ENCODE data around the gene TMEM37.

TMEM37 gene

GRCh38 chr2:119455066-119455718 is 23.5 kb downstream of the TMEM37 start:
- no peak for DNase-seq (ENCODE audit: low read depth, low spot score)

- DNase-seq (ENCODE audit: low read depth, low spot score) = no peak
These were observed 28.4 kb downstream of the TMEM37 start for GRCh38 chr2:119460076-119460475.

GRCh38 chr2:119461811-119462210 is 30.2 kb downstream of the TMEM37 start:
- no peak for DNase-seq (ENCODE audit: low read depth, low spot score)

- DNase-seq (ENCODE audit: low read depth, low spot score) = no peak
These were observed 30.9 kb downstream of the TMEM37 start for GRCh38 chr2:119462574-119462973.

GRCh38 chr2:119463136-119463535 is 31.5 kb downstream of the TMEM37 start:
- no peak for DNase-seq (ENCODE audit: low read depth, low spot score)

- DNase-seq (ENCODE audit: low read depth, low spot score) = no peak
These were observed 32.3 kb downstream of the TMEM37 start for GRCh38 chr2:119463990-119464389.

- DNase-seq (ENCODE audit: low read depth, low spot score) = no peak
These were observed 33.3 kb downstream of the TMEM37 start for GRCh38 chr2:119464981-119465380.

GRCh38 chr2:119465687-119466086 is 34.0 kb downstream of the TMEM37 start:
- DNase-seq (ENCODE audit: low read depth, low spot score) = no peak

GRCh38 chr2:119466373-119466772 is 34.7 kb downstream of the TMEM37 start:
- DNase-seq (ENCODE audit: low read depth, low spot score) = no peak

- no peak for DNase-seq (ENCODE audit: low read depth, low spot score)
These were observed 36.7 kb downstream of the TMEM37 start for GRCh38 chr2:119468154-119468955.

GRCh38 chr2:119469131-119469530 is 37.5 kb downstream of the TMEM37 start:
- DNase-seq (ENCODE audit: low read depth, low spot score) = no peak

- DNase-seq (ENCODE audit: low read depth, low spot score) = no peak
These were observed 38.1 kb downstream of the TMEM37 start for GRCh38 chr2:119469661-119470297.

GRCh38 chr2:119472749-119473148 is 41.1 kb downstream of the TMEM37 start:
- no peak for DNase-seq (ENCODE audit: low read depth, low spot score)

GRCh38 chr2:119473621-119474370 is 42.1 kb downstream of the TMEM37 start:
- no peak for DNase-seq (ENCODE audit: low read depth, low spot score)

- no peak for DNase-seq (ENCODE audit: low read depth, low spot score)
These were observed 42.9 kb downstream of the TMEM37 start for GRCh38 chr2:119474371-119475224.

GRCh38 chr2:119475225-119475856 is 43.7 kb downstream of the TMEM37 start:
- no peak for DNase-seq (ENCODE audit: low read depth, low spot score)

GRCh38 chr2:119475857-119476244 is 44.2 kb downstream of the TMEM37 start:
- no peak for DNase-seq (ENCODE audit: low read depth, low spot score)

GRCh38 chr2:119476301-119477112 is 44.9 kb downstream of the TMEM37 start:
- peak; percentile 54 for DNase-seq (ENCODE audit: low read depth, low spot score)

GRCh38 chr2:119477113-119477505 is 45.5 kb downstream of the TMEM37 start:
- DNase-seq (ENCODE audit: low read depth, low spot score) = no peak

All from iPS DF 19.7 (cell line).